Measurements from ENCODE around the gene UMAD1.

DNA sequence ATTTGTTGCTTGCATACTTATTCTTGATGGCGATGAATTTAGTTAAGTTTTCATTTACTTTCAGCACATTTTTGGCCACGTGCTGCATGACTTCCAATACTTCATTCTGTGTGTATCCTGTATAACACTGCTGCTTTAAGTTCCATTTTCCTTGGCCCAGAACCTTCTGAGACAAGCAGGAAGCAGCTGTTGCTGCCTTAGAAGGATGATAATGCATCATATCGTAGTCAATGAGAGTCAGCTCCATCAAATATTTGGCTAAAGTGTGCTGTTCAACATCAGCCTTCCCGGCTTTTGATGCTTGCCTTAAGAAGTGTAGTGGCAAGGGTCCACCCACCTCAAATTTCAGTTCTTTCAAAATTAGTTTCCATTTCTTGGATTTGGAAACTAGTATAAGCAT is 268.8 kb downstream of the UMAD1 start:
- no peak for TF ChIP-seq POLR2A (IDR thresholded peaks at IDR 0.05)
- TF ChIP-seq, protein P1, sequence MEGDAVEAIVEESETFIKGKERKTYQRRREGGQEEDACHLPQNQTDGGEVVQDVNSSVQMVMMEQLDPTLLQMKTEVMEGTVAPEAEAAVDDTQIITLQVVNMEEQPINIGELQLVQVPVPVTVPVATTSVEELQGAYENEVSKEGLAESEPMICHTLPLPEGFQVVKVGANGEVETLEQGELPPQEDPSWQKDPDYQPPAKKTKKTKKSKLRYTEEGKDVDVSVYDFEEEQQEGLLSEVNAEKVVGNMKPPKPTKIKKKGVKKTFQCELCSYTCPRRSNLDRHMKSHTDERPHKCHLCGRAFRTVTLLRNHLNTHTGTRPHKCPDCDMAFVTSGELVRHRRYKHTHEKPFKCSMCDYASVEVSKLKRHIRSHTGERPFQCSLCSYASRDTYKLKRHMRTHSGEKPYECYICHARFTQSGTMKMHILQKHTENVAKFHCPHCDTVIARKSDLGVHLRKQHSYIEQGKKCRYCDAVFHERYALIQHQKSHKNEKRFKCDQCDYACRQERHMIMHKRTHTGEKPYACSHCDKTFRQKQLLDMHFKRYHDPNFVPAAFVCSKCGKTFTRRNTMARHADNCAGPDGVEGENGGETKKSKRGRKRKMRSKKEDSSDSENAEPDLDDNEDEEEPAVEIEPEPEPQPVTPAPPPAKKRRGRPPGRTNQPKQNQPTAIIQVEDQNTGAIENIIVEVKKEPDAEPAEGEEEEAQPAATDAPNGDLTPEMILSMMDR (IDR thresholded peaks at IDR 0.05) = no peak

Measured in Peyer's patch (tissue), 4 donors.